Skeletal muscle cell (primary cell): Measurements from ENCODE around the gene ATAD2B.
A peak's percentile ranks its signal among the peaks of the same experiment; 100 is the strongest.

Source experiments
- DNase-seq: peaks from one replicate; pipeline ENCODE4 v3.0.0-alpha.2; 2010; ENCODE audit warnings: low read depth
- H3K4me3 ChIP-seq: 2 replicates; pipeline ENCODE4 v1.5.1; 2011; ENCODE audit warnings: low read depth, mild to moderate bottlenecking, control low read depth, low read length, moderate library complexity

ATAD2B gene

GRCh38 chr2:23713351-23713750 lies 213.6 kb downstream of the ATAD2B start:
- no peak overlapping the region for H3K4me3 ChIP-seq
- no peak for DNase-seq

GRCh38 chr2:23712756-23713151 lies 214.2 kb downstream of the ATAD2B start:
- no peak overlapping the region for H3K4me3 ChIP-seq
- no peak for DNase-seq

GRCh38 chr2:23711979-23712755 lies 214.8 kb downstream of the ATAD2B start:
- peak; percentile 50 for DNase-seq
- H3K4me3 ChIP-seq, result no peak overlapping the region

- no peak for DNase-seq
Observed at GRCh38 chr2:23709311-23709710, 217.6 kb downstream of the ATAD2B start.

GRCh38 chr2:23708771-23709170 lies 218.2 kb downstream of the ATAD2B start:
- DNase-seq, result no peak
- H3K4me3 ChIP-seq, result no peak overlapping the region

More at GRCh38 chr2:23709311-23709710, 217.6 kb downstream of the ATAD2B start:
- no peak overlapping the region for H3K4me3 ChIP-seq

GRCh38 chr2:23707096-23707495 lies 219.8 kb downstream of the ATAD2B start:
- DNase-seq, result no peak
- H3K4me3 ChIP-seq, result no peak overlapping the region

GRCh38 chr2:23706613-23707078 lies 220.3 kb downstream of the ATAD2B start:
- no peak overlapping the region for H3K4me3 ChIP-seq
- no peak for DNase-seq

GRCh38 chr2:23705771-23706612 lies 220.9 kb downstream of the ATAD2B start:
- H3K4me3 ChIP-seq, result no peak overlapping the region
- no peak for DNase-seq

- H3K4me3 ChIP-seq, result no peak overlapping the region
- DNase-seq, result no peak
Observed at GRCh38 chr2:23703583-23704385, 223.1 kb downstream of the ATAD2B start.

GRCh38 chr2:23703037-23703582 lies 223.8 kb downstream of the ATAD2B start:
- DNase-seq, result no peak
- H3K4me3 ChIP-seq, result no peak overlapping the region

GRCh38 chr2:23700627-23701026 lies 226.3 kb downstream of the ATAD2B start:
- no peak for DNase-seq
- H3K4me3 ChIP-seq, result no peak overlapping the region

GRCh38 chr2:23699580-23699925 lies 227.4 kb downstream of the ATAD2B start:
- no peak for DNase-seq
- H3K4me3 ChIP-seq, result no peak overlapping the region

- H3K4me3 ChIP-seq, result no peak overlapping the region
- no peak for DNase-seq
Observed at GRCh38 chr2:23698721-23699579, 228.0 kb downstream of the ATAD2B start.
